Measurements from ENCODE around the gene GPAT2.
A peak's percentile ranks its signal among the peaks of the same experiment; 100 is the strongest.
"Not testable (repeated sequence)": the region's sequence is repeated elsewhere in the genome, so short reads cannot be mapped to it uniquely, and the experiment has no call there.

GPAT2 gene

GRCh38 chr2:96065381-96065930 lies 30.7 kb upstream of the GPAT2 start:
- TF ChIP-seq, protein P1, sequence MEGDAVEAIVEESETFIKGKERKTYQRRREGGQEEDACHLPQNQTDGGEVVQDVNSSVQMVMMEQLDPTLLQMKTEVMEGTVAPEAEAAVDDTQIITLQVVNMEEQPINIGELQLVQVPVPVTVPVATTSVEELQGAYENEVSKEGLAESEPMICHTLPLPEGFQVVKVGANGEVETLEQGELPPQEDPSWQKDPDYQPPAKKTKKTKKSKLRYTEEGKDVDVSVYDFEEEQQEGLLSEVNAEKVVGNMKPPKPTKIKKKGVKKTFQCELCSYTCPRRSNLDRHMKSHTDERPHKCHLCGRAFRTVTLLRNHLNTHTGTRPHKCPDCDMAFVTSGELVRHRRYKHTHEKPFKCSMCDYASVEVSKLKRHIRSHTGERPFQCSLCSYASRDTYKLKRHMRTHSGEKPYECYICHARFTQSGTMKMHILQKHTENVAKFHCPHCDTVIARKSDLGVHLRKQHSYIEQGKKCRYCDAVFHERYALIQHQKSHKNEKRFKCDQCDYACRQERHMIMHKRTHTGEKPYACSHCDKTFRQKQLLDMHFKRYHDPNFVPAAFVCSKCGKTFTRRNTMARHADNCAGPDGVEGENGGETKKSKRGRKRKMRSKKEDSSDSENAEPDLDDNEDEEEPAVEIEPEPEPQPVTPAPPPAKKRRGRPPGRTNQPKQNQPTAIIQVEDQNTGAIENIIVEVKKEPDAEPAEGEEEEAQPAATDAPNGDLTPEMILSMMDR (IDR thresholded peaks at IDR 0.05; ENCODE audit: low read depth, low read length), result no peak
- TF ChIP-seq, protein P2, sequence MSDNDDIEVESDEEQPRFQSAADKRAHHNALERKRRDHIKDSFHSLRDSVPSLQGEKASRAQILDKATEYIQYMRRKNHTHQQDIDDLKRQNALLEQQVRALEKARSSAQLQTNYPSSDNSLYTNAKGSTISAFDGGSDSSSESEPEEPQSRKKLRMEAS (IDR thresholded peaks at IDR 0.05; ENCODE audit: low read depth, low read length), result no peak
- TF ChIP-seq MYC (IDR thresholded peaks at IDR 0.05; ENCODE audit: low read depth, low read length), result no peak
- no peak for TF ChIP-seq POLR2A (IDR thresholded peaks at IDR 0.05; ENCODE audit: extremely low read depth, insufficient read length)
- H3K4me3 ChIP-seq (ENCODE audit: low read depth, low read length), result no peak overlapping the region
- no peak for DNase-seq (ENCODE audit: low read depth)

GRCh38 chr2:96064760-96065159 lies 30.0 kb upstream of the GPAT2 start:
- not testable (repeated sequence) for DNase-seq (ENCODE audit: low read depth); H3K4me3 ChIP-seq (ENCODE audit: low read depth, low read length)

DNA sequence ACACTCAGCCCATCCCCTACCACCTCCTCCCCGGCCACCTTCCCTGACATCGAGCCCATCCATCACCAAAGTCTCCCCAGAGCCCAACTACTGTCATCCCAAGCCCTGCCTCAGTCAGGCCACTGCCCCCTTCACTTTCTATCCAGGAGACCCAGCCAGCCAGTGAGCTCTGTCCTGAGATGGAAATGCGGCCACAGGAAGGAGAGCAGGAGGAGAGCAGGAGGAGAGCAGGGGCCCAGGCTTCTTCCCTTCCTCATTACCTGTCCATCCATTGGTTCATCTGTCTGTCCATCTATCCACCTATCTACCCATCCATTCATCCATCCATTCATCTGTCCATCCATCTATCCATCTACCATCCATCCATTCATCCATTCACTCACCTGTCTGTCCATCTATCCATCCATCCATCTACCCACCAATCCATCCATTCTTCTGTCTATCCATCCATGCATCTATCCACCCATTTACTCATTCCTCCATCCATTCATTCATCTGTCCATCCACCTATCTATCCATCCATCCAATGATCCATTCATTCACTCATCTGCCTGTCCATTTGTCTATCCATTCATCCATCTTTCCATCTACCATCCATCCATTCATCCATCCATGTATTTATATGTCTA lies 29.4 kb upstream of the GPAT2 start:
- H3K4me3 ChIP-seq (ENCODE audit: low read depth, low read length); DNase-seq (ENCODE audit: low read depth): not testable (repeated sequence)

- DNase-seq (ENCODE audit: low read depth), result peak; percentile 71
- not testable (repeated sequence) for H3K4me3 ChIP-seq (ENCODE audit: low read depth, low read length)
These were observed 28.6 kb upstream of the GPAT2 start for GRCh38 chr2:96063116-96063899.

DNA sequence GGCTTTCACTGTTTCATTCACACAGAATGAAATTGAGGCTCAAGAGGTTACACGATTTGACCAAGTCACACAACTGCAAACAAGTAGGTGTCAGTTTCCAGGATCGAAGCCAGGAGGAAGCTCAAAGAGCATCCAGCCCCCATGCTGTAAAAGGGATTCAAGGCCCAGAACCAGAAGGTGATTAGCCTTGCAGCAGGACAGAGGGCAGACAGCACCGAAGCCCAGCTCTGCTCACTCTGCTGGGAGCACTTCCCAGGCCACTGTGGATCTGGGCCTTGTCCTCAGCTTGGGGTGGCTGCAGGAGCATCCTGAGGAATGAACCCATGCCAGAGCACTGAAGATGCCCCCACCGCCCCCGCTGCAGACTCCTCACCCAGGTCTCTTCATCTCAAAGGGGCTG lies 27.8 kb upstream of the GPAT2 start:
- H3K4me3 ChIP-seq (ENCODE audit: low read depth, low read length); DNase-seq (ENCODE audit: low read depth): not testable (repeated sequence)

GRCh38 chr2:96061901-96062300 lies 27.2 kb upstream of the GPAT2 start:
- H3K4me3 ChIP-seq (ENCODE audit: low read depth, low read length); DNase-seq (ENCODE audit: low read depth): not testable (repeated sequence)

GRCh38 chr2:96061197-96061817 lies 26.6 kb upstream of the GPAT2 start:
- not testable (repeated sequence) for H3K4me3 ChIP-seq (ENCODE audit: low read depth, low read length); DNase-seq (ENCODE audit: low read depth)

DNA sequence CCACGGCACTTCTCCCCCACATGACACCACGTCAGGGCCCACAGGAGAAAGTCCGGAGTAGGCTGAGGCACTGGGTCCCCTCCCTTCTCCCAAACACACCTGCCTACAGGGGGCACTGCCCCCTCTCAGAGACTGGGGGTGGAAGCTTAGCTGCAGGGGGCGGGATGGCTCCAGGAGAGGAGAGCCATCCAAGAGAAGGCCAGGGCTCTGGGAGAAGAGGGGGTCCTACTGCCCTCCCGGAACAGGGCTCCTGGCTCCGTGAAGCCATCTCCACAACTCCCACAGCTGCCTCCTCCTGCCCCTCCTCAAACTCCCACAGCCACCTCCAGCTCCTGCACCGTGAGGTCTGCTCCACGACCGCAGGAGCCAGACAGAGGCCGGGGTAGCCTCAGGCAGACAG lies 25.6 kb upstream of the GPAT2 start:
- not testable (repeated sequence) for DNase-seq (ENCODE audit: low read depth)

DNA sequence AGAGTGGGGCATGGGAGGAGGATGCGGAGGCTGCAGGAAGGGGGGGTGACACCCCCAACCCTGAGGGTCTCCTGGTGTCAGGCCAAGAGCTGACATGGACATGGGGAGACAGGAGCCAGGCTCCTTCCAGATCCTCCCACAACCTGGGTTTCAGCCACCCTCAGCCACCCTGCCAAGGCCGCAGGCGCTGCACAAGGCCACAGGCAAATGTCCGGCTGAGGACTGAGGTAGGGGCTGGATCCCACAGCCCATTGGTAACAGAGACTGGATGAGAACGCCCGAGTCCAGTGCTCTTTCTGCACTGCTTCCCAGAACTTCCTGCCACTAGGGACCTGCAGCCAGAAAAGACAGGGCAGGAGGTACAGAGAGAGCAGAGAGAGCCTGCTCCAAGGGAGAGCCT lies 24.7 kb upstream of the GPAT2 start:
- H3K4me3 ChIP-seq (ENCODE audit: low read depth, low read length); DNase-seq (ENCODE audit: low read depth): not testable (repeated sequence)

More for the DNA sequence above, 25.6 kb upstream of the GPAT2 start:
- not testable (repeated sequence) for H3K4me3 ChIP-seq (ENCODE audit: low read depth, low read length)

DNA sequence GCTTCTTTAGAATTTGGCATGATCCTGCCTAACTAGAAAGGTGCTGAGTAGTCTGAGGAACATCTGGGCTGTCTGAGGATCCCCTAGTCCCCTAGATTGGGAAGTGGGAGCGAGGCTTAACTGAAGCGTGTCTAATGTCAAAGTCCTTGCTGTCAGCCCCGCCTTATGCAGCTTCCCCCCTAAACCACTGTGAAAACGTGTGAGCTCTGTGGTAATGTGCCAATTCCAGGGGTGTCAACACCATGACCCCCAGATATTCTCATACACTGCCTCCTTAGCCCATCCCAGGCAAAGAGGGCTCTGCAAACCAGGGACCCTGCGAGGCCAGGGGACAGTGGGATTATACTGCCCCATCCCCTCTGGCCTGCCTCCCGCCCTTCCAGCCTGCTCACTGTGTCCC lies 21.1 kb upstream of the GPAT2 start:
- not testable (repeated sequence) for H3K4me3 ChIP-seq (ENCODE audit: low read depth, low read length); DNase-seq (ENCODE audit: low read depth)

- DNase-seq (ENCODE audit: low read depth); H3K4me3 ChIP-seq (ENCODE audit: low read depth, low read length): not testable (repeated sequence)
These were observed 19.8 kb upstream of the GPAT2 start for GRCh38 chr2:96054537-96054936.

- H3K4me3 ChIP-seq (ENCODE audit: low read depth, low read length); DNase-seq (ENCODE audit: low read depth): not testable (repeated sequence)
These were observed 18.7 kb upstream of the GPAT2 start for GRCh38 chr2:96053385-96053784.

DNA sequence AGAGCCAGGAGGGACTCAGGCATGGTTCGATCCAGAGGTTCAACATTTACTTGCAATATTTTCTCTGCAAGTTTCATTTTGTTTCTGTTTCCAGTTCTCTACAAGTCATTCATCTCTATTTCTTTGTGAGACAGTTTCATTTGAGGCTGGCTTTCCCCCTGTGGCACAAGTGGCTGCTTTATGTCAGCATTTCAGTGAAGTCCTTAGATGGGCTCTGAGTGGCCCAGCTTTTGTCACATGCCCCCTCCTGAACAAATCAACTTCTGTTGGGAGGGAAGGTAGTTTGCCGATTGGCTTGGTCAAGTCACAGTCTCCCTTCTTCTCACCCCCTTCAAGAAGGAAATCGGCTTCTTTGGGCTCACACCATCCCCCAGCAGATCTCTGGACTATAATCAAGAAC lies 17.9 kb upstream of the GPAT2 start:
- not testable (repeated sequence) for H3K4me3 ChIP-seq (ENCODE audit: low read depth, low read length)

GRCh38 chr2:96049917-96050262 lies 15.2 kb upstream of the GPAT2 start:
- H3K4me3 ChIP-seq (ENCODE audit: low read depth, low read length); DNase-seq (ENCODE audit: low read depth): not testable (repeated sequence)

More for the DNA sequence above, 17.9 kb upstream of the GPAT2 start:
- not testable (repeated sequence) for DNase-seq (ENCODE audit: low read depth)

GRCh38 chr2:96049049-96049916 lies 14.6 kb upstream of the GPAT2 start:
- peak; percentile 12 for DNase-seq (ENCODE audit: low read depth)
- H3K4me3 ChIP-seq (ENCODE audit: low read depth, low read length), result not testable (repeated sequence)

DNA sequence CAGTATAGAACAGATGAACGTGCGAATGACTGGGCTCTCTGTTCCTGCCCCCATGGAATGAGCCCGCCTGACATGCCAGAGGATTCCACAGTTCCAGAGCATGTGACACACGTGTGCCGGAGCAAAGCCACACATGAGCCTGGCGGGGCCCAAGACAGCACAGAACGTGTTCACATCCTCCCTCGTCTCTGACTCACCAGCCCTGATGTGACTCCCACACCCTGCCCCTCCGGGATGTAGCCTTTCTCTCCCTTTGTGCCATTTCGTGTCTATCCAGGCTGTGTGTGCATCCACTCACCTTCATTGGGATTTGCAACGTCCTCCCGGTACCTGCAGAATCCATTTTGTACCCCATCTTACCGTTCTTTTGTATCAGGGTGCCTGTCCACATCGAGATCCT lies 838 bp upstream of the GPAT2 start:
- not testable (repeated sequence) for DNase-seq (ENCODE audit: low read depth); H3K4me3 ChIP-seq (ENCODE audit: low read depth, low read length)

Measured in NB4 (cell line).